GM23338 (cell line): ENCODE results near the gene EFCAB8. TPM values are rescaled to one million over a fixed set of nuclear protein-coding genes. Genes with fewer than 3 reads are reported as not detected.

Experiments
- ATAC-seq: fragments of 200-7000 bp; cut with Tn5 transposase; 3 replicates; pipeline ENCODE4 v1.9.1; 2020
- DNase-seq: peaks from one replicate; pipeline ENCODE4 v3.0.0-alpha.2; 2015; ENCODE audit warnings: low spot score
- H2AFZ ChIP-seq: fragments of 200-600 bp; sonication (generic); 2 replicates; pipeline ENCODE4 v1.8.0; 2016; ENCODE audit warnings: antibody characterized with exemption, mild to moderate bottlenecking, moderate library complexity
- H3F3A ChIP-seq: fragments of 200-600 bp; sonication (generic); replicated peaks from 2 replicates; pipeline ENCODE4 v1.8.0; 2017; ENCODE audit warnings: antibody characterized with exemption, mixed run types, low read depth
- H3K27ac ChIP-seq: fragments of 200-600 bp; sonication (generic); 2 replicates; pipeline ENCODE4 v1.6.1; 2016; ENCODE audit warnings: low read depth
- H3K27me3 ChIP-seq: fragments of 200-600 bp; sonication (generic); 2 replicates; pipeline ENCODE4 v1.8.0; 2016; ENCODE audit warnings: mild to moderate bottlenecking, mixed run types, moderate library complexity; ENCODE audit not compliant: insufficient read depth
- H3K36me3 ChIP-seq: fragments of 200-600 bp; sonication (generic); 2 replicates; pipeline ENCODE4 v1.8.0; 2016; ENCODE audit warnings: mild to moderate bottlenecking; ENCODE audit not compliant: insufficient read depth
- H3K4me1 ChIP-seq: fragments of 200-600 bp; sonication (generic); 2 replicates; pipeline ENCODE4 v1.8.0; 2016; ENCODE audit warnings: mild to moderate bottlenecking, moderate library complexity; ENCODE audit not compliant: insufficient read depth
- H3K4me2 ChIP-seq: fragments of 200-600 bp; sonication (generic); 2 replicates; pipeline ENCODE4 v1.7.1; 2017; ENCODE audit warnings: mixed run types
- H3K4me3 ChIP-seq: fragments of 200-600 bp; sonication (generic); 2 replicates; pipeline ENCODE4 v1.6.1; 2016; ENCODE audit warnings: mixed run types
- H3K79me2 ChIP-seq: fragments of 200-600 bp; sonication (generic); replicated peaks from 2 replicates; pipeline ENCODE4 v1.8.0; 2017; ENCODE audit warnings: mild to moderate bottlenecking; ENCODE audit not compliant: insufficient read depth
- H3K9me2 ChIP-seq: fragments of 200-600 bp; sonication (generic); 2 replicates; pipeline ENCODE4 v1.8.0; 2017; ENCODE audit not compliant: insufficient read depth
- H4K20me1 ChIP-seq: fragments of 200-600 bp; sonication (generic); replicated peaks from 2 replicates; pipeline ENCODE4 v1.8.0; 2017; ENCODE audit warnings: mild to moderate bottlenecking; ENCODE audit not compliant: insufficient read depth
- H3K27ac Mint-ChIP-seq: 2 replicates; pipeline ENCODE4 v1.8.0; 2020; ENCODE audit warnings: inconsistent platforms, mild to moderate bottlenecking, moderate library complexity, mixed read lengths
- H3K27me3 Mint-ChIP-seq: 3 replicates; pipeline ENCODE4 v1.8.0; 2022; ENCODE audit warnings: low read depth, mild to moderate bottlenecking, moderate library complexity, mixed read lengths, inconsistent platforms; ENCODE audit not compliant: insufficient read depth, poor library complexity
- H3K36me3 Mint-ChIP-seq: 3 replicates; pipeline ENCODE4 v1.8.0; 2021; ENCODE audit warnings: low read depth, mild to moderate bottlenecking, inconsistent platforms, moderate library complexity, mixed read lengths
- H3K4me1 Mint-ChIP-seq: 3 replicates; pipeline ENCODE4 v1.8.0; 2020; ENCODE audit warnings: mild to moderate bottlenecking, inconsistent platforms, mixed read lengths
- H3K4me3 Mint-ChIP-seq: 3 replicates; pipeline ENCODE4 v1.8.0; 2021; ENCODE audit warnings: moderate library complexity, mild to moderate bottlenecking, inconsistent platforms, mixed read lengths
- H3K9me3 Mint-ChIP-seq: 3 replicates; pipeline ENCODE4 v1.8.0; 2020; ENCODE audit warnings: moderate library complexity, mild to moderate bottlenecking, inconsistent platforms, mixed read lengths
- CREB1 ChIP-seq: fragments of 250-450 bp; sonication (Bioruptor Pico); IDR thresholded peaks from 2 replicates; pipeline ENCODE4 v1.5.0; 2020; ENCODE audit warnings: low read depth, mild to moderate bottlenecking, moderate library complexity
- CTCF ChIP-seq, 2 experiments: fragments of 200-600 bp in 1 of 2; sonication (generic) in 1 of 2; conservative IDR thresholded peaks; 2 replicates each; pipeline versions ENCODE4 v1.5.1 to v1.6.1; 2016 to 2017; ENCODE audit warnings: antibody characterized with exemption in 2 of 2, low read depth in 2 of 2, mild to moderate bottlenecking in 2 of 2, moderate library complexity in 1 of 2
- ETS1 ChIP-seq: IDR thresholded peaks from 2 replicates; pipeline ENCODE4 v1.6.1; 2016; ENCODE audit warnings: antibody characterized with exemption
- JUNB ChIP-seq: IDR thresholded peaks from one replicate; pipeline ENCODE4 v1.6.1; 2016; ENCODE audit warnings: antibody characterized with exemption; ENCODE audit not compliant: unreplicated experiment
- NANOG ChIP-seq: IDR thresholded peaks from 2 replicates; pipeline ENCODE4 v1.6.1; 2016; ENCODE audit warnings: antibody characterized with exemption, borderline replicate concordance
- POLR2AphosphoS5 ChIP-seq: IDR thresholded peaks from 2 replicates; pipeline ENCODE4 v1.6.1; 2016; ENCODE audit warnings: antibody characterized with exemption, low read depth
- ZNF331 ChIP-seq: fragments of 250-450 bp; sonication (Bioruptor Pico); IDR thresholded peaks from 2 replicates; pipeline ENCODE4 v1.5.0; 2020; ENCODE audit warnings: low read depth, mild to moderate bottlenecking, moderate library complexity
- ZNF462 ChIP-seq: fragments of 250-450 bp; sonication (Bioruptor Pico); IDR thresholded peaks from 2 replicates; pipeline ENCODE4 v1.5.0; 2020; ENCODE audit warnings: mild to moderate bottlenecking, moderate library complexity
- polyA plus RNA-seq: library from polyadenylated mRNA; unstranded; fragments of >200 nt; fragmentation: Nextera tagmentation; extraction: Ambion mirVana; gene quantifications from 2 replicates; pipeline ENCODE4 v1.2.1, GENCODE V29; 2016
- total RNA-seq: library from RNA; depleted of rRNA; stranded (reverse); fragments of >200 nt; shearing (Covaris generic); gene quantifications from 2 replicates; pipeline ENCODE4 v1.2.3, GENCODE V29; 2014

The EFCAB8 gene
- total and polyA plus RNA-seq, 2 experiments from 2014 or later = 0.35 TPM; not detected in 1

- Histone ChIP-seq H3K4me3 (no peak overlapping the region), H4K20me1 (no peaks in the 10 kb centered on the region), H3K9me2 (no peaks in the 10 kb centered on the region), H3K27me3 (no peaks in the 10 kb centered on the region), H3K27ac (no peak overlapping the region), H3F3A (0 out of 2 replicates have a peak, but pooled peaks cover 2% of the 10 kb centered on the region), H3K4me2 (no peak overlapping the region), H3K4me1 (no peaks in the 10 kb centered on the region), H3K36me3 (no peaks in the 10 kb centered on the region), H2AFZ (no peak overlapping the region), H3K79me2 (no peaks in the 10 kb centered on the region)
- no peak for TF ChIP-seq POLR2AphosphoS5
- TF ChIP-seq ETS1 = no peak
- no peak for TF ChIP-seq JUNB
- TF ChIP-seq ZNF331 (CRISPR knock-in tag) = no peak
- no peak for TF ChIP-seq CREB1 (CRISPR knock-in tag)
- no peak for TF ChIP-seq NANOG
- no peak for TF ChIP-seq CTCF (conservative IDR thresholded peaks at IDR 0.05; ENCODE audit: low read depth in 2 of 2)
- no peak for TF ChIP-seq ZNF462 (CRISPR knock-in tag)
- Mint-ChIP-seq H3K4me1 (peaks cover 3% of the 10 kb centered on the region; the same call in 2 of the 3 replicates), H3K9me3 (no peaks in the 10 kb centered on the region), H3K4me3 (no peak overlapping the region), H3K36me3 (no peaks in the 10 kb centered on the region), H3K27me3 (peaks cover 3% of the 10 kb centered on the region), H3K27ac (no peak overlapping the region)
- no peak for DNase-seq
- ATAC-seq = no peak
Measured at GRCh38 chr20:32880635-32881034, 21.9 kb downstream of the EFCAB8 start.
